ENCODE measurements around the gene OR4D1. TPM values are rescaled to one million over a fixed set of nuclear protein-coding genes. Genes with fewer than 3 reads are reported as not detected.

The OR4D1 gene
- total and polyA plus RNA-seq, 2 of the 13 experiments (the other 11 are each of a cell fraction or from before 2014, with no cell fraction given), result not detected

DNA sequence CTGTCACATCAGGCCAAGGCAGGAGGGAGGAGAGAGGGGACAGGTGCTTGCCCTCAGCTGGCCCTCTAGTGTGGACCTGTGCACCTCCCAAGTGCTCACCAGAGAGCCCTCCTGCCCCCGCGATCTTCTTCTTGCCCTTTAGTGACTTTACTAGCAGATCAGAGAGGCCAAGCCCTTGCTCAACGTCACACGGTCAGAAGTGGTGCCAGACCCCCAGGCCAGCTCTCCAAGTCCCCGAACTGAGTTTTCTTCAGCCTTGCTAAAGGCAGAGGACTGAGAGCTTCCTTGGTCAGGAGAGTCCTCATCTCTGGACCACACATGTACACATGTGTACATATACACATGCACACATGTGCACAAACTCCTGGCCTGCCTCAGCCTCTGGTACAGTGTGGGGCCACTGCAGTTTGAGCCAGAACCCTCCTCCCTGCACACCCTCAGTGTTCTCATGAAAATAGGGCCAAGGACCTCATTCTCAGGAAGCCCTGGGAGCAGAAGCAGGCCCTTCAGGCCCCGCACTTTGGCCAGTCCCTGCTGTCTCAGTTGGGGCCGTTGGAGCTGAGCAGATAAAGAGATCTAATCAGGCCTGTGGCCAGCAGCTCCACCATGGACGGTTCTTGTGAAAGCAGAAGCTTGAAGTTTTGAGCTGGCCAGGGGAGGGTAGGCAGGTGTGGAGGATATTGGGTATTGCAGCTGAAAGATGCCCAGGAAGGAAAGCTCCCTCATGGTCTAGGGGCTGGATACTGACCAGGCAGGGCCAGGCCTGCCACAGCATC is 37.0 kb downstream of the OR4D1 start:
- no TSS peak for BruUV-seq (replicated peaks)
- H3K9ac ChIP-seq (ENCODE audit: insufficient read depth, low read depth, low read length), result no peak overlapping the region
- H3K27ac ChIP-seq (ENCODE audit: extremely low read length, insufficient read depth, low read length), result no peak overlapping the region
- WGBS (ENCODE audit: low lambda C conversion rate), result 32% methylated on average over 7 of the region's 8 CpGs
- H4K20me1 ChIP-seq (ENCODE audit: insufficient read depth, low read length), result no peaks in the 10 kb centered on the region
- peaks cover 0 to 24% of the 10 kb centered on the region in 2 experiments; a peak in 3 of 5 replicates for H3K27me3 ChIP-seq (ENCODE audit: control insufficient read depth in 1 of 2, insufficient read depth in 2 of 2, low read length in 2 of 2)
- ChIA-PET POLR2A (no interaction called here), CTCF (ENCODE audit: low intra/inter-chr PET ratio, low total read pairs) (no interaction called here)
- DNase-seq (ENCODE audit: low spot score), result no peak
- no peaks in the 10 kb centered on the region for H3K36me3 ChIP-seq (replicated peaks in 1 of 2; ENCODE audit: control insufficient read depth in 1 of 2, insufficient read depth in 2 of 2, low read length in 2 of 2)
- no peak for FAIRE-seq
- H3K79me2 ChIP-seq (ENCODE audit: insufficient read depth, low read length), result no peaks in the 10 kb centered on the region
- no peak overlapping the region for H3K4me2 ChIP-seq (ENCODE audit: low read depth, low read length)
- H3K9me3 ChIP-seq (ENCODE audit: low read length), result no peaks in the 10 kb centered on the region
- intact Hi-C loops (cut with micrococcal nuclease; ENCODE audit: unreplicated experiment), result no loop called here
- no peak overlapping the region for H3K4me3 ChIP-seq (replicated peaks in 1 of 3; ENCODE audit: insufficient read depth in 1 of 3, low read depth in 2 of 3, low read length in 3 of 3)
- in situ Hi-C loops (cut with HindIII; ENCODE audit: extremely low pct_ligation_motif_present, low pct_unique_long_range_greater_than_20kb), result no loop called here
- TF ChIP-seq MNT (IDR thresholded peaks at IDR 0.05) (peak; percentile 71), ZNF703 (CRISPR knock-in tag; IDR thresholded peaks at IDR 0.05; ENCODE audit: borderline replicate concordance) (no peak)
- ATAC-seq, result peak; percentile 20; the same call in 1 of the 3 replicates
- no peak overlapping the region for H2AFZ ChIP-seq (ENCODE audit: low read length)
- H3K4me1 ChIP-seq (ENCODE audit: insufficient read depth, low read length), result no peaks in the 10 kb centered on the region

DNA sequence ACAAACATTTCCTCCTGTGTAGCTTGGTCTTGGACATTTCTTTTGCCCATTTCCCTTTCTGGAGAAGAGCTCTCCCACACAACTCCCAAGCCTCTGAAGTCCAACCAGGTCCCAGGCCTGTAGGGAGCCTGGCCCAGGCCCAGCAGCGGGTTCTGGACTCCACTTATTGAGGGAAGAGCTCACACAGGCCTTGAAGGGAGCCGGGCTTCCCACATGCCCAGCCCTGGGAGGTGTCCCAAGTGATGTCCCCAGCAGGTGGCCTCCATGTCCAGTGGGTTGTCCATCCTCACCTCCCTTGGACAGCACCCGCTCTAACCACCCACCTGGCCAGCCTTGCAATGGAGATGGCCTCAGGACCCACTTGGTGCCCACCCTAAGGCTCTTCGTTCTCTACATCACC is 38.4 kb downstream of the OR4D1 start:
- in situ Hi-C loops (cut with HindIII; ENCODE audit: extremely low pct_ligation_motif_present, low pct_unique_long_range_greater_than_20kb), result no loop called here
- ChIA-PET POLR2A (no interaction called here), CTCF (ENCODE audit: low intra/inter-chr PET ratio, low total read pairs) (no interaction called here)
- no peak for FAIRE-seq
- H3K36me3 ChIP-seq (replicated peaks in 1 of 2; ENCODE audit: control insufficient read depth in 1 of 2, insufficient read depth in 2 of 2, low read length in 2 of 2), result no peaks in the 10 kb centered on the region
- intact Hi-C loops (cut with micrococcal nuclease; ENCODE audit: unreplicated experiment), result no loop called here
- WGBS (ENCODE audit: low lambda C conversion rate), result 7% methylated on average over 4 of the region's 4 CpGs
- no peaks in the 10 kb centered on the region for H4K20me1 ChIP-seq (ENCODE audit: insufficient read depth, low read length)
- no peak for DNase-seq (ENCODE audit: low spot score)
- no peaks in the 10 kb centered on the region for H3K9me3 ChIP-seq (ENCODE audit: low read length)
- no peak overlapping the region for H3K9ac ChIP-seq (ENCODE audit: insufficient read depth, low read depth, low read length)
- H2AFZ ChIP-seq (ENCODE audit: low read length), result no peak overlapping the region
- no peak overlapping the region for H3K27ac ChIP-seq (ENCODE audit: extremely low read length, insufficient read depth, low read length)
- no peak overlapping the region for H3K4me3 ChIP-seq (replicated peaks in 1 of 3; ENCODE audit: insufficient read depth in 1 of 3, low read depth in 2 of 3, low read length in 3 of 3)
- no peak overlapping the region for H3K4me2 ChIP-seq (ENCODE audit: low read depth, low read length)
- H3K4me1 ChIP-seq (ENCODE audit: insufficient read depth, low read length), result no peaks in the 10 kb centered on the region
- no TSS peak for BruUV-seq (replicated peaks)
- no peaks in the 10 kb centered on the region for H3K79me2 ChIP-seq (ENCODE audit: insufficient read depth, low read length)
- peaks cover 0 to 31% of the 10 kb centered on the region in 2 experiments; a peak in 3 of 5 replicates for H3K27me3 ChIP-seq (ENCODE audit: control insufficient read depth in 1 of 2, insufficient read depth in 2 of 2, low read length in 2 of 2)
- no peak; the same call in 2 of the 3 replicates for ATAC-seq
- TF ChIP-seq CEBPG (CRISPR knock-in tag; IDR thresholded peaks at IDR 0.05), result no peak
- TF ChIP-seq ZNF24 (IDR thresholded peaks at IDR 0.05), result no peak
- TF ChIP-seq RBM39 (IDR thresholded peaks at IDR 0.05; ENCODE audit: low read depth, low read length, poor library complexity, severe bottlenecking), result no peak
- TF ChIP-seq ZNF180 (CRISPR knock-in tag; IDR thresholded peaks at IDR 0.05; ENCODE audit: borderline replicate concordance, low read depth), result no peak
- no peak for TF ChIP-seq TP53 (CRISPR knock-in tag; conservative IDR thresholded peaks at IDR 0.05)
- no peak for TF ChIP-seq ZNF775 (CRISPR knock-in tag; IDR thresholded peaks at IDR 0.05; ENCODE audit: borderline replicate concordance)
- no peak for TF ChIP-seq LCORL (IDR thresholded peaks at IDR 0.05)
- TF ChIP-seq LCORL (CRISPR knock-in tag; IDR thresholded peaks at IDR 0.05), result no peak
- no peak for TF ChIP-seq KDM2A (CRISPR knock-in tag; IDR thresholded peaks at IDR 0.05; ENCODE audit: borderline replicate concordance, low read depth)
- TF ChIP-seq RFX3 (CRISPR knock-in tag; IDR thresholded peaks at IDR 0.05), result no peak
- no peak for TF ChIP-seq ZSCAN12 (CRISPR knock-in tag; IDR thresholded peaks at IDR 0.05)
- TF ChIP-seq TCF12 (IDR thresholded peaks at IDR 0.05), result no peak
- no peak for TF ChIP-seq TCF12 (CRISPR knock-in tag; IDR thresholded peaks at IDR 0.05)
- TF ChIP-seq KLF15 (CRISPR knock-in tag; IDR thresholded peaks at IDR 0.05; ENCODE audit: borderline replicate concordance), result no peak
- TF ChIP-seq CENPX (CRISPR knock-in tag; IDR thresholded peaks at IDR 0.05), result no peak
- no peak for TF ChIP-seq SRSF1 (optimal IDR thresholded peaks at IDR 0.05; ENCODE audit: low read depth, low read length)
- TF ChIP-seq ATRX (CRISPR knock-in tag; IDR thresholded peaks at IDR 0.05; ENCODE audit: borderline replicate concordance), result no peak

Data from HepG2 (cell line).